Lower leg skin (tissue), 4 donors: Measurements from ENCODE around the gene VSIG2. TPM values are rescaled to one million over a fixed set of nuclear protein-coding genes. Genes with fewer than 3 reads are reported as not detected.

ENCODE experiments used
- total RNA-seq, 4 donors: library from RNA; depleted of rRNA; stranded (reverse); fragments of >200 nt; gene quantifications; one replicate each; pipeline ENCODE4 v1.1.0, GENCODE V29; 2016

VSIG2 gene
- total RNA-seq, 4 donors from 2014 or later, result 0.30 to 2.3 (median 0.55) TPM

Other genes starting within 250 kb of the VSIG2 start
- gene OR8B12, start 208.6 kb downstream of the VSIG2 start, total RNA-seq, result not detected
- not detected for gene OR8A1, start 182.3 kb downstream of the VSIG2 start, total RNA-seq
- gene PANX3, start 140.8 kb downstream of the VSIG2 start, total RNA-seq, result not detected
- 10 to 100 TPM; 13.9 to 24.9 (median 17.9) TPM for gene TBRG1, start 129.4 kb downstream of the VSIG2 start, total RNA-seq
- gene SIAE, start 78.5 kb downstream of the VSIG2 start, total RNA-seq, result 1 to 10 TPM; 4.1 to 6.4 (median 6.1) TPM
- 1 to 10 TPM; 1.9 to 6.2 (median 2.9) TPM for gene SPA17, start 78.4 kb downstream of the VSIG2 start, total RNA-seq
- under 1 TPM in 2 of 4 donors, not detected in 2; 0.56 to 0.84 TPM for gene NRGN, start 12.3 kb downstream of the VSIG2 start, total RNA-seq
- 10 to 100 TPM in 3 of 4 donors, 1 to 10 TPM in 1; 6.1 to 24.1 (median 11.4) TPM for gene ESAM, start 10.0 kb upstream of the VSIG2 start, total RNA-seq
- 10 to 100 TPM; 11.5 to 21.2 (median 15.2) TPM for gene MSANTD2, start 48.2 kb upstream of the VSIG2 start, total RNA-seq
- gene ROBO3, start 113.2 kb upstream of the VSIG2 start, total RNA-seq, result 1 to 10 TPM; 1.9 to 5.3 (median 3.3) TPM
- gene ROBO4, start 145.6 kb upstream of the VSIG2 start, total RNA-seq, result 10 to 100 TPM in 2 of 4 donors, 1 to 10 TPM in 2; 5.6 to 18.1 (median 12.0) TPM
- not detected for gene HEPN1, start 167.0 kb upstream of the VSIG2 start, total RNA-seq
- 1 to 10 TPM in 1 of 4 donors, under 1 TPM in 2, not detected in 1; 0.06 to 1.9 (median 0.97) TPM for gene HEPACAM, start 183.8 kb upstream of the VSIG2 start, total RNA-seq
- gene CCDC15, start 201.9 kb upstream of the VSIG2 start, total RNA-seq, result 1 to 10 TPM; 2.1 to 4.2 (median 2.9) TPM